ENCODE measurements around the gene JADE3.
"Not testable (repeated sequence)": the region's sequence is repeated elsewhere in the genome, so short reads cannot be mapped to it uniquely, and the experiment has no call there.

Gene JADE3

GRCh38 chrX:46929439-46930261, 17.4 kb downstream of the JADE3 start:
- no peak for DNase-seq

GRCh38 chrX:46935295-46935694, 23.1 kb downstream of the JADE3 start:
- no peak for DNase-seq

- DNase-seq, result no peak
Observed at GRCh38 chrX:46938589-46938988, 26.4 kb downstream of the JADE3 start.

GRCh38 chrX:46941341-46941740, 29.1 kb downstream of the JADE3 start:
- DNase-seq, result no peak

- no peak for DNase-seq
Observed at GRCh38 chrX:46953137-46953527, 40.9 kb downstream of the JADE3 start.

GRCh38 chrX:46953597-46953996, 41.4 kb downstream of the JADE3 start:
- no peak for DNase-seq

- DNase-seq, result no peak
Observed at GRCh38 chrX:46954716-46955115, 42.5 kb downstream of the JADE3 start.

GRCh38 chrX:46956589-46956988, 44.4 kb downstream of the JADE3 start:
- DNase-seq, result not testable (repeated sequence)

GRCh38 chrX:46957297-46957696, 45.1 kb downstream of the JADE3 start:
- no peak for DNase-seq

GRCh38 chrX:46959101-46959500, 46.9 kb downstream of the JADE3 start:
- DNase-seq, result no peak

- DNase-seq, result no peak
Observed at GRCh38 chrX:46959985-46960700, 47.9 kb downstream of the JADE3 start.

- no peak for DNase-seq
Observed at GRCh38 chrX:46961097-46961496, 48.9 kb downstream of the JADE3 start.

- peak in 10 of 51 donors; percentile 0 to 15 (median 0) for DNase-seq
Observed at GRCh38 chrX:46961574-46962283, 49.5 kb downstream of the JADE3 start.

GRCh38 chrX:46965125-46965758, 53.0 kb downstream of the JADE3 start:
- no peak for DNase-seq

GRCh38 chrX:46967547-46967946, 55.3 kb downstream of the JADE3 start:
- no peak for DNase-seq

GRCh38 chrX:46977046-46977445, 64.8 kb downstream of the JADE3 start:
- DNase-seq, result not testable (repeated sequence)

GRCh38 chrX:46978341-46979291, 66.4 kb downstream of the JADE3 start:
- DNase-seq, result peak in 18 of 51 donors; percentile 0 to 21 (median 2)

- DNase-seq, result no peak
Observed at GRCh38 chrX:46984705-46985104, 72.5 kb downstream of the JADE3 start.

- no peak for DNase-seq
Observed at GRCh38 chrX:46989548-46989947, 77.3 kb downstream of the JADE3 start.

GRCh38 chrX:46991664-46992063, 79.4 kb downstream of the JADE3 start:
- no peak for DNase-seq

GRCh38 chrX:46992070-46992469, 79.8 kb downstream of the JADE3 start:
- DNase-seq, result no peak
